Measurements from ENCODE around the gene CSF1. TPM values are rescaled to one million over a fixed set of nuclear protein-coding genes. Genes with fewer than 3 reads are reported as not detected.

CSF1 gene
- total RNA-seq, 2 experiments from 2014 or later = 77.6 to 143 TPM

GRCh38 chr1:109931189-109931731 lies 20.6 kb downstream of the CSF1 start:
- ATAC-seq = no peak
- H3K9me3 Mint-ChIP-seq (ENCODE audit: low read depth) = no peaks in the 10 kb centered on the region
- DNase-seq = peak; percentile 33
- peaks cover 10% of the 10 kb centered on the region for H3K27me3 Mint-ChIP-seq
- CTCF ChIA-PET = interaction anchor here (0.8 to 2.8 kb wide), 5 partner anchors 8 to 382 kb away, joined by 3 to 10 read pairs (median 3); partner anchors contain the start of gene AHCYL1
- H3K27ac Mint-ChIP-seq = no peak overlapping the region
- H3K4me1 Mint-ChIP-seq = peaks cover 24% of the 10 kb centered on the region
- H3K36me3 Mint-ChIP-seq = peaks cover 20% of the 10 kb centered on the region
- H3K4me3 Mint-ChIP-seq = no peak overlapping the region

- Mint-ChIP-seq H3K9me3 (ENCODE audit: low read depth) (peaks cover 4% of the 10 kb centered on the region), H3K36me3 (peaks cover 15% of the 10 kb centered on the region), H3K4me3 (no peak overlapping the region), H3K27ac (no peak overlapping the region), H3K27me3 (peaks cover 12% of the 10 kb centered on the region), H3K4me1 (peaks cover 24% of the 10 kb centered on the region)
- ATAC-seq (no peak), DNase-seq (peak; percentile 29)
- CTCF ChIA-PET = interaction anchor here (0.5 to 2.8 kb wide), 6 partner anchors 52 to 703 kb away, joined by 3 to 10 read pairs (median 3); partner anchors contain the start of gene AHCYL1
Measured at GRCh38 chr1:109931911-109932636, 21.4 kb downstream of the CSF1 start.

GRCh38 chr1:109932679-109933078 lies 22.0 kb downstream of the CSF1 start:
- H3K36me3 Mint-ChIP-seq = peaks cover 16% of the 10 kb centered on the region
- H3K4me1 Mint-ChIP-seq = peaks cover 24% of the 10 kb centered on the region
- H3K4me3 Mint-ChIP-seq = no peak overlapping the region
- H3K9me3 Mint-ChIP-seq (ENCODE audit: low read depth) = peaks cover 8% of the 10 kb centered on the region
- ATAC-seq (no peak), DNase-seq (peak; percentile 39)
- CTCF ChIA-PET = interaction anchor here (1.1 to 2.8 kb wide), 3 partner anchors 52 to 159 kb away, joined by 3 to 10 read pairs (median 3); partner anchors contain the start of gene AHCYL1
- H3K27me3 Mint-ChIP-seq = peaks cover 17% of the 10 kb centered on the region
- H3K27ac Mint-ChIP-seq = no peak overlapping the region

GRCh38 chr1:109933856-109934711 lies 23.4 kb downstream of the CSF1 start:
- peak overlapping the region; percentile 52 for H3K27ac Mint-ChIP-seq
- peak; percentile 68 for DNase-seq
- CTCF ChIA-PET = interaction anchor here (1.0 kb wide), 1 partner anchor 11 kb away, joined by 4 read pairs; no protein-coding TSS in a partner anchor
- H3K36me3 Mint-ChIP-seq = peaks cover 12% of the 10 kb centered on the region
- H3K9me3 Mint-ChIP-seq (ENCODE audit: low read depth) = peaks cover 11% of the 10 kb centered on the region
- peaks cover 24% of the 10 kb centered on the region for H3K4me1 Mint-ChIP-seq
- peak; percentile 41 for ATAC-seq
- H3K27me3 Mint-ChIP-seq = peaks cover 24% of the 10 kb centered on the region
- no peak overlapping the region for H3K4me3 Mint-ChIP-seq

- Mint-ChIP-seq H3K27ac (no peak overlapping the region), H3K36me3 (peaks cover 10% of the 10 kb centered on the region), H3K9me3 (ENCODE audit: low read depth) (peaks cover 11% of the 10 kb centered on the region), H3K4me3 (no peak overlapping the region), H3K4me1 (peaks cover 24% of the 10 kb centered on the region), H3K27me3 (peaks cover 29% of the 10 kb centered on the region)
- ATAC-seq (no peak), DNase-seq (no peak)
- CTCF ChIA-PET = interaction anchor here (0.9 to 1.8 kb wide), 2 partner anchors 161 to 295 kb away, joined by 3 to 5 read pairs; no protein-coding TSS in a partner anchor
Measured at GRCh38 chr1:109935451-109935900, 24.8 kb downstream of the CSF1 start.

- Mint-ChIP-seq H3K27me3 (peaks cover 29% of the 10 kb centered on the region), H3K9me3 (ENCODE audit: low read depth) (peaks cover 11% of the 10 kb centered on the region), H3K27ac (no peak overlapping the region), H3K4me3 (no peak overlapping the region), H3K4me1 (peaks cover 20% of the 10 kb centered on the region), H3K36me3 (peaks cover 10% of the 10 kb centered on the region)
- CTCF ChIA-PET = no interaction called here
- ATAC-seq (no peak), DNase-seq (no peak)
Measured at GRCh38 chr1:109937738-109938137, 27.1 kb downstream of the CSF1 start.

- Mint-ChIP-seq H3K36me3 (peaks cover 10% of the 10 kb centered on the region), H3K27me3 (peaks cover 33% of the 10 kb centered on the region), H3K9me3 (ENCODE audit: low read depth) (peaks cover 11% of the 10 kb centered on the region), H3K4me3 (no peak overlapping the region), H3K27ac (no peak overlapping the region), H3K4me1 (peaks cover 13% of the 10 kb centered on the region)
- CTCF ChIA-PET = no interaction called here
- DNase-seq = peak; percentile 0
- ATAC-seq = no peak
Measured at GRCh38 chr1:109938556-109938955, 27.9 kb downstream of the CSF1 start.

GRCh38 chr1:109942434-109942833 lies 31.8 kb downstream of the CSF1 start:
- Mint-ChIP-seq H3K27ac (no peak overlapping the region), H3K27me3 (peaks cover 20% of the 10 kb centered on the region), H3K4me3 (no peak overlapping the region), H3K36me3 (peaks cover 7% of the 10 kb centered on the region), H3K4me1 (peaks cover 6% of the 10 kb centered on the region), H3K9me3 (ENCODE audit: low read depth) (peaks cover 5% of the 10 kb centered on the region)
- CTCF ChIA-PET = interaction anchor here (1.7 kb wide), 1 partner anchor 166 kb away, joined by 5 read pairs; no protein-coding TSS in a partner anchor
- ATAC-seq (no peak), DNase-seq (no peak)

- Mint-ChIP-seq H3K27ac (no peak overlapping the region), H3K4me1 (peaks cover 12% of the 10 kb centered on the region), H3K4me3 (no peak overlapping the region), H3K9me3 (ENCODE audit: low read depth) (no peaks in the 10 kb centered on the region), H3K36me3 (peaks cover 1% of the 10 kb centered on the region), H3K27me3 (peaks cover 9% of the 10 kb centered on the region)
- ATAC-seq (no peak), DNase-seq (no peak)
- CTCF ChIA-PET = interaction anchor here (0.6 to 2.2 kb wide), 7 partner anchors 18 to 598 kb away, joined by 3 to 7 read pairs (median 4); partner anchors contain the start of gene AHCYL1
Measured at GRCh38 chr1:109944541-109944940, 33.9 kb downstream of the CSF1 start.

GRCh38 chr1:109946511-109946910 lies 35.9 kb downstream of the CSF1 start:
- Mint-ChIP-seq H3K4me1 (peaks cover 12% of the 10 kb centered on the region), H3K4me3 (no peak overlapping the region), H3K27me3 (peaks cover 9% of the 10 kb centered on the region), H3K9me3 (ENCODE audit: low read depth) (no peaks in the 10 kb centered on the region), H3K27ac (no peak overlapping the region), H3K36me3 (peaks cover 1% of the 10 kb centered on the region)
- DNase-seq = no peak
- ATAC-seq = no peak
- CTCF ChIA-PET = interaction anchor here (1.0 kb wide), 1 partner anchor 38 kb away, joined by 5 read pairs; the partner anchor contains the start of gene AHCYL1

- Mint-ChIP-seq H3K4me3 (no peak overlapping the region), H3K27ac (no peak overlapping the region), H3K9me3 (ENCODE audit: low read depth) (no peaks in the 10 kb centered on the region), H3K4me1 (peaks cover 12% of the 10 kb centered on the region), H3K27me3 (peaks cover 8% of the 10 kb centered on the region), H3K36me3 (peaks cover 1% of the 10 kb centered on the region)
- ATAC-seq (no peak), DNase-seq (no peak)
- CTCF ChIA-PET = interaction anchor here (1.0 kb wide), 1 partner anchor 37 kb away, joined by 5 read pairs; the partner anchor contains the start of gene AHCYL1
Measured at GRCh38 chr1:109947582-109948284, 37.1 kb downstream of the CSF1 start.

GRCh38 chr1:109948285-109948630 lies 37.6 kb downstream of the CSF1 start:
- CTCF ChIA-PET = interaction anchor here (1.2 to 1.6 kb wide), 2 partner anchors 36 to 171 kb away, joined by 3 to 4 read pairs; partner anchors contain the start of gene AHCYL1
- peaks cover 5% of the 10 kb centered on the region for H3K27me3 Mint-ChIP-seq
- H3K9me3 Mint-ChIP-seq (ENCODE audit: low read depth) = no peaks in the 10 kb centered on the region
- no peak overlapping the region for H3K4me3 Mint-ChIP-seq
- ATAC-seq = no peak
- peaks cover 12% of the 10 kb centered on the region for H3K4me1 Mint-ChIP-seq
- H3K36me3 Mint-ChIP-seq = peaks cover 1% of the 10 kb centered on the region
- H3K27ac Mint-ChIP-seq = no peak overlapping the region
- no peak for DNase-seq
